ENCODE measurements around the gene RGS5. TPM values are rescaled to one million over a fixed set of nuclear protein-coding genes. Genes with fewer than 3 reads are reported as not detected.

Gene RGS5
- total RNA-seq, 1 experiment from 2014 or later, result 3.6 TPM

GRCh38 chr1:163094182-163094581 lies 108.5 kb downstream of the RGS5 start:
- CTCF ChIA-PET, result no interaction called here
- no TSS peak for BruUV-seq (replicated peaks)
- Histone ChIP-seq H3F3A (ENCODE audit: insufficient read depth, low read depth) (no peaks in the 10 kb centered on the region), H3K36me3 (ENCODE audit: low read depth) (no peaks in the 10 kb centered on the region), H2AFZ (no peak overlapping the region), H3K79me2 (ENCODE audit: low read depth) (no peaks in the 10 kb centered on the region), H3K9me2 (ENCODE audit: insufficient read depth) (no peaks in the 10 kb centered on the region), H3K27ac (no peak overlapping the region), H3K4me2 (no peak overlapping the region), H3K4me3 (no peak overlapping the region), H3K9me3 (ENCODE audit: insufficient read depth, low read depth) (no peaks in the 10 kb centered on the region), H3K4me1 (replicated peaks; ENCODE audit: insufficient read depth) (no peaks in the 10 kb centered on the region), H4K20me1 (ENCODE audit: insufficient read depth) (no peaks in the 10 kb centered on the region), H3K27me3 (ENCODE audit: insufficient read depth, low read depth) (no peaks in the 10 kb centered on the region)
- POLR2A ChIA-PET (ENCODE audit: unreplicated experiment), result no interaction called here
- DNase-seq, result no peak
- intact Hi-C loops (cut with micrococcal nuclease; ENCODE audit: unreplicated experiment), result no loop called here
- TF ChIP-seq CTCF (conservative IDR thresholded peaks at IDR 0.05) (no peak), EZH2 (IDR thresholded peaks at IDR 0.05; ENCODE audit: low read depth) (no peak)

- Histone ChIP-seq H2AFZ (no peak overlapping the region), H3K36me3 (ENCODE audit: low read depth) (no peaks in the 10 kb centered on the region), H3K27ac (no peak overlapping the region), H4K20me1 (ENCODE audit: insufficient read depth) (no peaks in the 10 kb centered on the region), H3K9me3 (ENCODE audit: insufficient read depth, low read depth) (no peaks in the 10 kb centered on the region), H3K4me2 (no peak overlapping the region), H3K79me2 (ENCODE audit: low read depth) (no peaks in the 10 kb centered on the region), H3K9me2 (ENCODE audit: insufficient read depth) (no peaks in the 10 kb centered on the region), H3K4me3 (no peak overlapping the region), H3K4me1 (replicated peaks; ENCODE audit: insufficient read depth) (no peaks in the 10 kb centered on the region), H3F3A (ENCODE audit: insufficient read depth, low read depth) (no peaks in the 10 kb centered on the region), H3K27me3 (ENCODE audit: insufficient read depth, low read depth) (no peaks in the 10 kb centered on the region)
- ChIA-PET CTCF (no interaction called here), POLR2A (ENCODE audit: unreplicated experiment) (no interaction called here)
- DNase-seq, result no peak
- intact Hi-C loops (cut with micrococcal nuclease; ENCODE audit: unreplicated experiment), result no loop called here
- BruUV-seq (replicated peaks), result no TSS peak
- TF ChIP-seq EZH2 (IDR thresholded peaks at IDR 0.05; ENCODE audit: low read depth), result no peak
- no peak for TF ChIP-seq CTCF (conservative IDR thresholded peaks at IDR 0.05)
Observed at GRCh38 chr1:163093579-163093978, 109.1 kb downstream of the RGS5 start.

GRCh38 chr1:163093169-163093568 lies 109.5 kb downstream of the RGS5 start:
- no peaks in the 10 kb centered on the region for H3K27me3 ChIP-seq (ENCODE audit: insufficient read depth, low read depth)
- intact Hi-C loops (cut with micrococcal nuclease; ENCODE audit: unreplicated experiment), result no loop called here
- DNase-seq, result no peak
- H3K9me2 ChIP-seq (ENCODE audit: insufficient read depth), result no peaks in the 10 kb centered on the region
- no TSS peak for BruUV-seq (replicated peaks)
- CTCF ChIA-PET, result no interaction called here
- no peak overlapping the region for H3K4me3 ChIP-seq
- H3K79me2 ChIP-seq (ENCODE audit: low read depth), result no peaks in the 10 kb centered on the region
- no peaks in the 10 kb centered on the region for H3K4me1 ChIP-seq (replicated peaks; ENCODE audit: insufficient read depth)
- no peaks in the 10 kb centered on the region for H3K9me3 ChIP-seq (ENCODE audit: insufficient read depth, low read depth)
- H3F3A ChIP-seq (ENCODE audit: insufficient read depth, low read depth), result no peaks in the 10 kb centered on the region
- H4K20me1 ChIP-seq (ENCODE audit: insufficient read depth), result no peaks in the 10 kb centered on the region
- H2AFZ ChIP-seq, result no peak overlapping the region
- no peaks in the 10 kb centered on the region for H3K36me3 ChIP-seq (ENCODE audit: low read depth)
- POLR2A ChIA-PET (ENCODE audit: unreplicated experiment), result no interaction called here
- TF ChIP-seq EZH2 (IDR thresholded peaks at IDR 0.05; ENCODE audit: low read depth) (no peak), CTCF (conservative IDR thresholded peaks at IDR 0.05) (no peak)
- no peak overlapping the region for H3K27ac ChIP-seq
- H3K4me2 ChIP-seq, result no peak overlapping the region

Other genes with a start within 250 kb of the RGS5 start
- not detected in 2 replicates for gene RGS4, start 133.6 kb downstream of the RGS5 start, total RNA-seq (2021)
- gene NUF2, start 119.0 kb upstream of the RGS5 start, total RNA-seq (2021), result 21.6 and 33.3 TPM in 2 replicates

All from PC-9 (cell line).